Measurements from ENCODE around the gene TRIM42. TPM values are rescaled to one million over a fixed set of nuclear protein-coding genes. Genes with fewer than 3 reads are reported as not detected.

Gene TRIM42
- total RNA-seq, 1 donor from 2014 or later, result not detected

DNA sequence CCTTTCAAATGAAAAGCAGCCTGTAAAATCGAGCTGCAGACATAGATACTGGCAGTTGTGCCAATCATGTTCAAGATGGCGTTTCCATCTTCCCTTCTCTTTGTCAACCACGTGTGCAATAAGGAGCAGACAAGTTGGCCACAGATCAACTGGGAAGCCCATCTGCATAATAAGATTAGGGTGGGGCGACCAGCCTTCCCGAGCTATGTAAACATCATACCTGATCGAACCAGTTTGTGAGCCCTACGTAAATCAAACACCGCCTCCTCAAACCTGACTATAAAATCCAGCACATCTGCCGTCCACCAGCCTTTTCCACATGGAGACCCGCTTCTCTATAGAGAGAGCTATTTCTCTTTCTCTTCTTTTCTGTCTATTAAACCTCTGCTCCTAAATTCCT, 37.2 kb downstream of the TRIM42 start:
- Mint-ChIP-seq H3K9me3 (ENCODE audit: low read depth) (no peaks in the 10 kb centered on the region), H3K36me3 (ENCODE audit: low read depth) (no peaks in the 10 kb centered on the region), H3K4me1 (ENCODE audit: low read depth) (peaks cover 28% of the 10 kb centered on the region), H3K27ac (ENCODE audit: unreplicated experiment) (no peak overlapping the region), H3K27me3 (ENCODE audit: low read depth) (peaks cover 2% of the 10 kb centered on the region), H3K4me3 (ENCODE audit: unreplicated experiment) (no peak overlapping the region)
- no peak for DNase-seq (ENCODE audit: low spot score)
- TF ChIP-seq, protein P1, sequence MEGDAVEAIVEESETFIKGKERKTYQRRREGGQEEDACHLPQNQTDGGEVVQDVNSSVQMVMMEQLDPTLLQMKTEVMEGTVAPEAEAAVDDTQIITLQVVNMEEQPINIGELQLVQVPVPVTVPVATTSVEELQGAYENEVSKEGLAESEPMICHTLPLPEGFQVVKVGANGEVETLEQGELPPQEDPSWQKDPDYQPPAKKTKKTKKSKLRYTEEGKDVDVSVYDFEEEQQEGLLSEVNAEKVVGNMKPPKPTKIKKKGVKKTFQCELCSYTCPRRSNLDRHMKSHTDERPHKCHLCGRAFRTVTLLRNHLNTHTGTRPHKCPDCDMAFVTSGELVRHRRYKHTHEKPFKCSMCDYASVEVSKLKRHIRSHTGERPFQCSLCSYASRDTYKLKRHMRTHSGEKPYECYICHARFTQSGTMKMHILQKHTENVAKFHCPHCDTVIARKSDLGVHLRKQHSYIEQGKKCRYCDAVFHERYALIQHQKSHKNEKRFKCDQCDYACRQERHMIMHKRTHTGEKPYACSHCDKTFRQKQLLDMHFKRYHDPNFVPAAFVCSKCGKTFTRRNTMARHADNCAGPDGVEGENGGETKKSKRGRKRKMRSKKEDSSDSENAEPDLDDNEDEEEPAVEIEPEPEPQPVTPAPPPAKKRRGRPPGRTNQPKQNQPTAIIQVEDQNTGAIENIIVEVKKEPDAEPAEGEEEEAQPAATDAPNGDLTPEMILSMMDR (IDR thresholded peaks at IDR 0.05), result no peak

DNA sequence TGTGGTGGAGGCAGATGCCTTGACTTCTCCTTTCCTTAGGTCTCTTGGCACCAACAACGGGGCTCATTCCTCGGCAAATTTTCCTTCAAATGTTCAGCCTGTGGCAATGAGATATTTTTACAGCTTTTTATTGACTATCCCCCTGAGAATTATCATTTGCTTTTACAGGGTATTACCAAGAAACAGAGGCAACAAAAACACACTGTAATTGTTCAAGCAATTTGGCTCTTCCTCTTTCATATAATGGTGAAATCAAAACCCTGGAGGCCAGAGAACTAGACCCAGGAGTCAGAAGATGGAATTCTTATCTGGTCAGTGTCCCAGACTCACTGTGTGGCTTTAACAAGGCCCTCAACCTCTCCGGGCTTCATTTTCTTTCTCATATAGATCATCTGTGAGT, 40.1 kb downstream of the TRIM42 start:
- H3K4me3 Mint-ChIP-seq (ENCODE audit: unreplicated experiment), result no peak overlapping the region
- H3K27ac Mint-ChIP-seq (ENCODE audit: unreplicated experiment), result no peak overlapping the region
- no peaks in the 10 kb centered on the region for H3K9me3 Mint-ChIP-seq (ENCODE audit: low read depth)
- H3K36me3 Mint-ChIP-seq (ENCODE audit: low read depth), result peaks cover under 1% of the 10 kb centered on the region
- no peak for DNase-seq (ENCODE audit: low spot score)
- peaks cover 38% of the 10 kb centered on the region for H3K4me1 Mint-ChIP-seq (ENCODE audit: low read depth)
- TF ChIP-seq, protein P1 (IDR thresholded peaks at IDR 0.05), result no peak
- no peaks in the 10 kb centered on the region for H3K27me3 Mint-ChIP-seq (ENCODE audit: low read depth)

DNA sequence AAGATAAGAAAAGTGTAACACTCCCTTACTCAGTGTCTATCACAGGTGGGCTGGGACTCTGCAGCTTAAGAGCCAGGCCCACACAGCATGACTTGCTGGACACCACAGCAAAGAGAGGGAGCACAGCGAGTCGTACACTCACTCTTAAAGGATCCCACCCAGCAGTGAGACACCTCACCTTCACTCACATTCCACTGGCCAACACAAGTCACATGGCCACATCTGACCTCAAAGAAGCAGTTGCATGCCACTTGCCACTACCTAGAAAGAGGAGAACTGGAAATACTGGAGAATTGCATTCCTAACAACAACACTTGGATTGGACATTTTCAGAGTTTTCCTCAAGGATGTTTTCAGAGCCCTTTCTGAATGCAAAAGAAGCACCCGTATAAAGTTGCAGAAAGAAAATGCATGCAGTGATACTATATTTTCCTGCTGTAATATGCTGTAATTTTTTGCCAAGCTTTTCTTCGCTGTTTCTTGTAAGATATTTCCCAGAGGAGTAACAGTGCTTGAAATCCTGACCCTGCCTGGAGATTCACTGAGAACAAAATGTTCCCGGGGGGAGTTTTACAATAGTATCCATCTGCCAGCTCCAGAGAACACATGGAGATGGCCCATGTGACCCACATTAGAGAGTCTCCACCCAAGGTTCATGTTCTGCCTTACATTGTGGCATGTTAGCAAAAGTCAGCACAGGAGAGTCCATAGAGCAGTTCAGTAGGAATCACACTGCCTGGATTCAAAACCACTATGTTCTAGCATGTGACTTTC, 42.2 kb downstream of the TRIM42 start:
- no peak overlapping the region for H3K4me3 Mint-ChIP-seq (ENCODE audit: unreplicated experiment)
- H3K9me3 Mint-ChIP-seq (ENCODE audit: low read depth), result no peaks in the 10 kb centered on the region
- H3K27me3 Mint-ChIP-seq (ENCODE audit: low read depth), result no peaks in the 10 kb centered on the region
- DNase-seq (ENCODE audit: low spot score), result no peak
- TF ChIP-seq, protein P1 (IDR thresholded peaks at IDR 0.05), result no peak
- H3K4me1 Mint-ChIP-seq (ENCODE audit: low read depth), result peaks cover 35% of the 10 kb centered on the region
- peaks cover 3% of the 10 kb centered on the region for H3K36me3 Mint-ChIP-seq (ENCODE audit: low read depth)
- H3K27ac Mint-ChIP-seq (ENCODE audit: unreplicated experiment), result peak overlapping the region; percentile 77

DNA sequence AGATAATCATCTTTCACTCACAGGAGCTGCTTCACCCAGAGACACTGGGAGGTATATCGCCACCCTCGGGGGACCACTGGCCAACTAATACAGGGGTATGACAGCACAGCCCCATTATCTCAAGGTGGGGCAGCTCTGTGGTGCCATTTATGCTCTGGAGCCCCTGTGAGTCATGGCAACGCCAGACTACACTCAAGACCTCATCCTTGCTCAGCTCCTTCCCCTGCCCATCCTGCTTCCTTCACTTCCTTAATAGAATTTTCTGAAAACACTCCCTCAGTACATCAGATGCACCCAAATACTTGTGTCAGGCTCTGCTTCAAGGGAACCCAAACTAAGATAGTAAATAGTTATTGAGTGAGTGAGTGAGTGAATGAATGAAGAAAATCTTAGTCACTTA, 45.7 kb downstream of the TRIM42 start:
- Mint-ChIP-seq H3K9me3 (ENCODE audit: low read depth) (no peaks in the 10 kb centered on the region), H3K27ac (ENCODE audit: unreplicated experiment) (no peak overlapping the region), H3K4me3 (ENCODE audit: unreplicated experiment) (no peak overlapping the region), H3K4me1 (ENCODE audit: low read depth) (peaks cover 32% of the 10 kb centered on the region), H3K36me3 (ENCODE audit: low read depth) (peaks cover 3% of the 10 kb centered on the region), H3K27me3 (ENCODE audit: low read depth) (no peaks in the 10 kb centered on the region)
- no peak for DNase-seq (ENCODE audit: low spot score)
- TF ChIP-seq, protein P1 (IDR thresholded peaks at IDR 0.05), result no peak

DNA sequence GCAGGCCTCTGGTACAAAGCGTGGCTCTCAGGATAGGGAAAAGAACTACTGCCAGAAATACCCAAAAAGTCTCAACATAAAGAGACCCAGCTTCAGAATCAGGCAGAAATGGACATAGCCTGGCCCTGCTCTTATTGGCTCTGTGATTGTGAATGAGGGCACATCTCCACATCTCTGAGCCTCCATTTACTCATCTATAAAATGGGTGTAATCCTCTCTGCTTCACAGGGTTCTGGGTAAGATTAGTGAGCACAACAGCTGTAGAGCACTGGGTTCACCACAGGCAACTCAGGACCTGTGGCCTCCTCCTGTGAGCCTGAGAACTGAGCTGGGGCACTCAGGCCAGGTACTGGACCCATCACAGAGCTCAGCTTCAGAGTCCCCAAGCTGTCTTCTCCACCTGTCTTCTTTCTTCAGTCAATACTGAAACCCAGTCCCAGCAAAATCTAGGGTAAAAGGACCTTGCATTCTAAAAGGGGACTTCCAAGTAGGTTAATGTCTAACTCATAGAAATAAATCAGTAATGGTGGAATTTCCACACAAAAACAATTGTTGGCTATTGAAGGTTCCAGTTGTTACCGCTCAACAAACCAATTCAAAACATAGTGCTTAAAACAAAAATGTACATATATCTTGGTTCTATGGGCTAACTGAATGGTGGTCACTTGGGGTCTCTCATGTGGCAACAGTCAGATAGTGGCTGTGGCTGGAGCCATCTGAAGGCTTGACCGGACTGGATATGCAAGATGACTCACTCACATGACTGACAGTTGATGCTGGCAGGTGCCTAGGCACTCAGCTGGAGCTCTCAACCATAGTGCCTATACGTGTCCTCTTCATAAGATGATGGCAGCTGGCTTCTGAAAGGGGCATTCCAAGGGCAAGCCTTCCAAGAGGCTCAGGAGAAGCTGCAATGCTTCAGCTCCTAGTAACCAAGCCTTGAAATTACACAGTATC, 47.3 kb downstream of the TRIM42 start:
- peaks cover 3% of the 10 kb centered on the region for H3K36me3 Mint-ChIP-seq (ENCODE audit: low read depth)
- TF ChIP-seq, protein P1 (IDR thresholded peaks at IDR 0.05), result no peak
- no peaks in the 10 kb centered on the region for H3K27me3 Mint-ChIP-seq (ENCODE audit: low read depth)
- no peak overlapping the region for H3K27ac Mint-ChIP-seq (ENCODE audit: unreplicated experiment)
- H3K4me1 Mint-ChIP-seq (ENCODE audit: low read depth), result peaks cover 20% of the 10 kb centered on the region
- no peaks in the 10 kb centered on the region for H3K9me3 Mint-ChIP-seq (ENCODE audit: low read depth)
- H3K4me3 Mint-ChIP-seq (ENCODE audit: unreplicated experiment), result no peak overlapping the region
- DNase-seq (ENCODE audit: low spot score), result no peak

All from chondrocyte (in vitro differentiated cells).